ENCODE results near the gene CD1B.
"Not testable (repeated sequence)": the region's sequence is repeated elsewhere in the genome, so short reads cannot be mapped to it uniquely, and the experiment has no call there.

The CD1B gene

DNA sequence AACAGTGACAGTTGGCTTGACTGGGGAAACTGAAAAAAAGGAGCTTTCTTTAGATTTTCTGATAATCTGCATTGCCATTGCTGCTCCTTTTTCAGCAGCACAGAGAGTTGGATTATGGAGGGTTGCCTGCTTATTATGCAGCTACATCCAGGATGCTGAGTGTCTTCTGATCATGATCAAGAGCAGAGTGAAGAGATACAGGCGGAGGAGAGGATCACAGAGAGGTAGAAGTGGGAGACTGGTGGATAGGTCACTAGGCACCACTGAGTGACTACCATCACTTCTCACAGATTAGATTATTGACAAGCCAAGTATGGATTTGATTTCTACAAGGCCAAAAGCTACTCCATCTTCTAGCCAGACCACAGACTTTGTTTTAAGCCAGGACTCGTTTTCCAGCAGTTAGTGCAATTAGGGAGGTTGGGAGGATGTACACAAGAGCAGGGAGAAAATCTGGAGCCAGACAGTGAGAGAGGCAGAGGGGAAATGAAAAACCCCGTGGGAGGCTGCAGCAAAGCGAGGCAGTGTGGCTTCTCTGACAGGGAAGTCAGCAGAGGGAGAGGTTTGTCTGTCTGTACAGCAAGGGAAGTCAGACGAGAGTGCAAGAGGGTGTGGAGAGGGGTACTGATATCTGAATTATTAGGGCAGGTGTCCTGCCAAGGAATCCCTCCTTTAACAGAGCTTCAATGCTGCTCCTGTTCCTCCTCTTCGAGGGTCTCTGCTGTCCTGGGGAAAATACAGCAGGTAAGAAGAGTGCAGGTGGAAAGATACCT is 22.2 kb upstream of the CD1B start, which contains the start of gene CD1E:
CD1E (plus strand) TSS at position 592 of the 773 bp plus-strand sequence; CDS start at position 687, 95 bp downstream.
- Histone ChIP-seq H3K4me1 (ENCODE audit: control insufficient read depth in 1 of 2, insufficient read depth in 2 of 2, low read length in 2 of 2) (no peaks in the 10 kb centered on the region), H3K4me3 (ENCODE audit: low read depth in 1 of 2, low read length in 2 of 2) (no peak within 1 kb of the TSS), H3K27ac (ENCODE audit: low read length) (no peak within 1 kb of the TSS), H3K27me3 (ENCODE audit: low read depth, low read length) (no peaks in the 10 kb centered on the region), H3K9me3 (ENCODE audit: control insufficient read depth in 1 of 2, low read length in 2 of 2) (no peaks in the 10 kb centered on the region), H3K36me3 (ENCODE audit: control insufficient read depth in 1 of 2, insufficient read depth in 2 of 2, low read length in 2 of 2) (no peaks in the 10 kb centered on the region)

DNA sequence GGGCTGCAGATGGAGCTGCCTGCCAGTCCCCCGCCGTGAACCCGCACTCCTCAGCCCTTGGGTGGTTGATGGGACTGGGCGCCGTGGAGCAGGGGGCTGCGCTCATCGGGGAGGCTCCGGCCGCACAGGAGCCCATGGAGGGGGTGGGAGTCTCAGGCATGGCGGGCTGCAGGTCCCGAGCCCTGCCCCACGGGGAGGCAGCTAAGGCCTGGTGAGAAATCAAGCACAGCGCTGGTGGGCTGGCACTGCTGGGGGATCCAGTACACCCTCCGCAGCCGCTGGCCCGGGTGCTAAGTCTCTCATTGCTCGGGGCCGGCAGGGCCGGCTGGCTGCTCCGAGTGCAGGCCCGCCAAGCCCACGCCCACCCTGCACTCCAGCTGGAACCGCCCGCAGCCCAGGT is 17.6 kb upstream of the CD1B start:
- H3K9me3 ChIP-seq (ENCODE audit: control insufficient read depth in 1 of 2, low read length in 2 of 2); H3K27ac ChIP-seq (ENCODE audit: low read length); H3K4me1 ChIP-seq (ENCODE audit: control insufficient read depth in 1 of 2, insufficient read depth in 2 of 2, low read length in 2 of 2); H3K36me3 ChIP-seq (ENCODE audit: control insufficient read depth in 1 of 2, insufficient read depth in 2 of 2, low read length in 2 of 2); H3K27me3 ChIP-seq (ENCODE audit: low read depth, low read length); H3K4me3 ChIP-seq (ENCODE audit: low read depth in 1 of 2, low read length in 2 of 2): not testable (repeated sequence)

DNA sequence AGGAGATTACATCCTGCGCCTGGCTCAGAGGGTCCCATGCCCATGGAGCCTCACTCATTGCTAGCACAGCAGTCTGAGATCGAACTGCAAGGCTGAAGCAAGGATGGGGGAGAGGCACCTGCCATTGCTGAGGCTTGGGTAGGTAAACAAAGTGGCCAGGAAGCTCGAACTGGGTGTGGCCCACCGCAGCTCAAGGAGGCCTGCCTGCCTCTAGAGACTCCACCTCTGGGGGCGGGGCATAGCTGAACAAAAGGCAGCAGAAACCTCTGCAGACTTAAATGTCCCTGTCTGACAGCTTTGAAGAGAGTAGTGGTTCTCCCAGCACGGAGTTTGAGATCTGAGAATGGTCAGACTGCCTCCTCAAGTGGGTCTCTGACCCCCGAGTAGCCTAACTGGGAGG is 5.1 kb upstream of the CD1B start:
- not testable (repeated sequence) for H3K27me3 ChIP-seq (ENCODE audit: low read depth, low read length); H3K9me3 ChIP-seq (ENCODE audit: control insufficient read depth in 1 of 2, low read length in 2 of 2); H3K27ac ChIP-seq (ENCODE audit: low read length); H3K36me3 ChIP-seq (ENCODE audit: control insufficient read depth in 1 of 2, insufficient read depth in 2 of 2, low read length in 2 of 2); H3K4me1 ChIP-seq (ENCODE audit: control insufficient read depth in 1 of 2, insufficient read depth in 2 of 2, low read length in 2 of 2); H3K4me3 ChIP-seq (ENCODE audit: low read depth in 1 of 2, low read length in 2 of 2)

DNA sequence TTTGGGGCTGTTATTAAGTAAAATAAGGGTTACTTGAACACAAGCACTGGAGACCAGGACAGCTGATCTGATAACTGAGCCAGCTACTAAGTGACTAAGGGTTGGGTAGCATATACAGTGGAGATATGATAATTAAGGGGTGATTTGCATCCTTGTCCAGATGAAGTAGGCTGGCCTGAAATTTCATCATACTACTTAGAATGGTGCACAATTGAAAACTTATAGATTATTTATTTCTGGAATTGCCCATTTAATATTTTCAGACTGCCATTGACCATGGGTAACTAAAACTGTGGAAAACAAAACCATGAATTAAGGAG is 3.8 kb upstream of the CD1B start:
- Histone ChIP-seq H3K27me3 (ENCODE audit: low read depth, low read length) (no peaks in the 10 kb centered on the region), H3K36me3 (ENCODE audit: control insufficient read depth in 1 of 2, insufficient read depth in 2 of 2, low read length in 2 of 2) (no peaks in the 10 kb centered on the region), H3K4me1 (ENCODE audit: control insufficient read depth in 1 of 2, insufficient read depth in 2 of 2, low read length in 2 of 2) (no peaks in the 10 kb centered on the region), H3K27ac (ENCODE audit: low read length) (no peak overlapping the region), H3K9me3 (ENCODE audit: control insufficient read depth in 1 of 2, low read length in 2 of 2) (no peaks in the 10 kb centered on the region), H3K4me3 (ENCODE audit: low read depth in 1 of 2, low read length in 2 of 2) (no peak overlapping the region)

DNA sequence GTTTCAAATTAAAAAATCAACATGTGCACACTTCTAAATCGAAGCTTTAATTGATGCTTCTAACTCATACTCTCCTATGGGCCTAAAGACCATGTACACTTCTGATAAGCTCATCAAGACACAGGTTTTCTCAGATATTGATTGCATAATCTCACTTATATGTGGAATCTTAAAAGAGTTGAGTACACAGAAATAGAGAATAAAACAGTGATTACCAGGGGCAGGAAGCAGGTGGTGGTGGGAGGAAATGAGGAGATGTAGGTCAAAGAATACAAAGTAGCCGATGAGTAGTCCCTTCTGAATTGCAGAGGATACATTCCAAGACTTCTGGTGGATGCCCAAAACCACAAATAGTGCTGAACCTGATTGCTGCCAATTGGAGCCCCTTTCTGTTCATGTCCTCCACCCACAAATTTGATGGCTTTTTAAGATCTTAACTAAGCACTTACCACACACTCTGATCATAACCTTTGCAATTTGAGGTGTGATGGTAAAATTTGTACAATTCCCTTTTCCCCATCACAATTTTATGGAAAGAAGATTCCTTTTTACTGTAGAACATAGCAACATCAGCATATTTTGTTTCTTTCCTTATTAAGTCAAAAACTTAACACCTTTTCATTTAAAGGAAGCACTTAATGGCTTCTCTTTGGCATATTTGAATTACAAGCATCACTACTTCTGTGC is 3.3 kb upstream of the CD1B start:
- Histone ChIP-seq H3K27me3 (ENCODE audit: low read depth, low read length) (no peaks in the 10 kb centered on the region), H3K9me3 (ENCODE audit: control insufficient read depth in 1 of 2, low read length in 2 of 2) (no peaks in the 10 kb centered on the region), H3K36me3 (ENCODE audit: control insufficient read depth in 1 of 2, insufficient read depth in 2 of 2, low read length in 2 of 2) (no peaks in the 10 kb centered on the region), H3K4me3 (ENCODE audit: low read depth in 1 of 2, low read length in 2 of 2) (no peak overlapping the region), H3K27ac (ENCODE audit: low read length) (no peak overlapping the region), H3K4me1 (ENCODE audit: control insufficient read depth in 1 of 2, insufficient read depth in 2 of 2, low read length in 2 of 2) (no peaks in the 10 kb centered on the region)

DNA sequence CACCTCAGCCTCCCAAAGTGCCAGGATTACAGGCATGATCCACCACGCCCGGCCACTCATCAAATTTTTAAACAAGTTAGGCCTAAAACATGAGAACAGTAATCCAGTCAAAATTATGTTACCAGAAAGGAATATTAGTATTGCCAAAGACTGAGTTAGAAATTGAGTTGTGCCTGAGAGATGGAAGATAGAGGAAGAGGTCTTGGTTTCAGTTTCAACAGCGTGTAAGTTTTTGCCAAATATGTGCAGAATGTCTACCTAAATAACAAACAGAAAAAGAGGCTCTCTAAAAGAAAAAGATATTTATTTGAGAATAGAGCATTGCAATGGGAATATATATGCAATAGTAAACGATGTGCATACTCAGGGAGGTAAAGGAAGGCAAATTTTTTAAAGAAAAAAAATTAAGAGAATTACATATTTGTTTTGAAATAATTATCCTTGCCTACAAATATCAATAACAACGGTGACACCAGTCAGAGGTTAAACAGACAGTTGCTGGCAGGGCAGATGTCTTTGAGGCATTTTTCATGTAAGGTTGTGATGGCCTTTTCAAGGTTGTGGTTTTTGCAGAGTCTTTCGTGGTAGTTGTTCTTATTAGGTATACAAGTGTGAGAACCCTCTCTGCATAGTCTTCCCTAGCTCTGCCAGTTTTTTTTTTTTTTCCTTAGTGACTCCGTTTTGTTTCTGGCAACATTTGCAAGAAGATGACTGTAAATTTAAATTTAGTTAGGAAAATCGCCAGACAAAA is 2.2 kb upstream of the CD1B start:
- Histone ChIP-seq H3K27ac (ENCODE audit: low read length) (no peak overlapping the region), H3K9me3 (ENCODE audit: control insufficient read depth in 1 of 2, low read length in 2 of 2) (no peaks in the 10 kb centered on the region), H3K27me3 (ENCODE audit: low read depth, low read length) (no peaks in the 10 kb centered on the region), H3K4me1 (ENCODE audit: control insufficient read depth in 1 of 2, insufficient read depth in 2 of 2, low read length in 2 of 2) (no peaks in the 10 kb centered on the region), H3K36me3 (ENCODE audit: control insufficient read depth in 1 of 2, insufficient read depth in 2 of 2, low read length in 2 of 2) (no peaks in the 10 kb centered on the region), H3K4me3 (ENCODE audit: low read depth in 1 of 2, low read length in 2 of 2) (no peak overlapping the region)

DNA sequence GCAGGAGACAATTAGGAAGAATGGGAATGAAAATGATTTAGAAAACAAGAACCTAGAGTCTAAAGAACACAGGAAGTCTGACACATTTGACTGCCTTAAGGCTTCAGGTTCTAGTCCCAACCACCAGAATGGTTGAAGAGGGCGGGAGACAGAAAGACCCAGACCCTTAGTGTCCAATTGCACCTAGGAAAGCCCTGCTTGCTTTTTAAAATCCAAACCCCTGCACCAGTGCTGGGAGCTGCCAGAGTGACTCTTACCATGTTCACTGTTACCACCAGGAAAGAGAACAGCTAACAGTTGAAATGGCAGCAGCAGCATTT is 265 bp downstream of the CD1B start:
- H3K27me3 ChIP-seq (ENCODE audit: low read depth, low read length), result no peaks in the 10 kb centered on the region
- no peaks in the 10 kb centered on the region for H3K36me3 ChIP-seq (ENCODE audit: control insufficient read depth in 1 of 2, insufficient read depth in 2 of 2, low read length in 2 of 2)
- H3K9me3 ChIP-seq (ENCODE audit: control insufficient read depth in 1 of 2, low read length in 2 of 2), result no peaks in the 10 kb centered on the region
- H3K27ac ChIP-seq (ENCODE audit: low read length), result no peak overlapping the region
- no peaks in the 10 kb centered on the region for H3K4me1 ChIP-seq (ENCODE audit: control insufficient read depth in 1 of 2, insufficient read depth in 2 of 2, low read length in 2 of 2)
- H3K4me3 ChIP-seq (ENCODE audit: low read depth in 1 of 2, low read length in 2 of 2), result no peak overlapping the region

DNA sequence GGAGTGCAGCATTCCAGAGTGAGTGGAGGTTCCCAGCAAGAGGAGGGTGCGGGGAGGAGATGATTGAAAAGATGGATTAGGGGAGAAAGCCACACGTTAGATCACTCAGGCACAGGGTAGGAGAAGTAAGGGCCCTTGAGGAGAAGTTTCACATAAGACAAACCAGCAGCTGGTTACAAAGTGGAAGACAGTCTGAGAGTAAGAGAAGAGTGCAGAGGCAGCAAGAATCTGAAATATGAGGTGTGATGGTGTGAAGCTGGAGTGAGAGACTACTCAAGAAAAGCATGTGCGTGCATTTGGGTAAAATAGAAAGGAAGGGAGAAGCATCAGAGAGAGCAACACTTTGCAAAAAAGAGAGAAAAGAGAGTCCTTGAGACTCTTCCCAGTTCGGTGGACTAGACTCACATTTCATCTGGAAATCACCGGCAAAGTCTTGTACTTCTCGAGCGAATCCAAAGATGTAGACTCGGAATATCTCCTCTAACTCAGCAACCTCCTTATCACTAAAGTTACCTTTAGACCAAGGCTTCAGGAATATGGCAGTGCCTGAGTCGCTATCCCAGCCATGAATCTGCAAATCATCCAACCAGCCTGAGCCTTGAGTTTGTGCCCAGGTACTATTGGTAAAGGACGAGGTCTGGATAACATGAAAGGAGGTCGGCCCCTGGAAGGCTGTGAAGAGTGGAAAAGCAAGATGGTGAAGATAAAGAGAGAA is 783 bp downstream of the CD1B start:
- Histone ChIP-seq H3K27me3 (ENCODE audit: low read depth, low read length) (no peaks in the 10 kb centered on the region), H3K27ac (ENCODE audit: low read length) (no peak overlapping the region), H3K4me3 (ENCODE audit: low read depth in 1 of 2, low read length in 2 of 2) (no peak overlapping the region), H3K36me3 (ENCODE audit: control insufficient read depth in 1 of 2, insufficient read depth in 2 of 2, low read length in 2 of 2) (no peaks in the 10 kb centered on the region), H3K4me1 (ENCODE audit: control insufficient read depth in 1 of 2, insufficient read depth in 2 of 2, low read length in 2 of 2) (no peaks in the 10 kb centered on the region), H3K9me3 (ENCODE audit: control insufficient read depth in 1 of 2, low read length in 2 of 2) (no peaks in the 10 kb centered on the region)

DNA sequence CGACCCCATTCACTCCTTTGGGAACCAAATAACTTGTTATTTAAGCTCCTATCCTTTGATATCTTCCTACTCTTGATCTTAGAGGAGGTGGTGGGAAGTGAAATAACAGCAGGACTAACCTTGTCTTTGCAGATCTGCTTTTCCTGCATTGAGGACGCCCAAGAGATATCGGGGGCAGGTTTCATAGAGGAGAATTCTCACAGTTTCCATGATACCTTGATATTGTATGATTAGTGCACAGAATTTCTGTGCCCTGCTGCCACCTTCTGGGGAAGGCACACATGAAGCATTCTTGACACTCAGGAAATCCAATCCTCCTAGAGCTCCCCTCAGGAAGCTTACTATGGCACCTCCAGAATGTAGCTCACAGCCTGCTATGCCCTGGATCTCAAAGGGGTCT is 1.6 kb downstream of the CD1B start:
- Histone ChIP-seq H3K36me3 (ENCODE audit: control insufficient read depth in 1 of 2, insufficient read depth in 2 of 2, low read length in 2 of 2) (no peaks in the 10 kb centered on the region), H3K9me3 (ENCODE audit: control insufficient read depth in 1 of 2, low read length in 2 of 2) (no peaks in the 10 kb centered on the region), H3K4me3 (ENCODE audit: low read depth in 1 of 2, low read length in 2 of 2) (no peak overlapping the region), H3K27ac (ENCODE audit: low read length) (no peak overlapping the region), H3K27me3 (ENCODE audit: low read depth, low read length) (no peaks in the 10 kb centered on the region), H3K4me1 (ENCODE audit: control insufficient read depth in 1 of 2, insufficient read depth in 2 of 2, low read length in 2 of 2) (no peaks in the 10 kb centered on the region)

DNA sequence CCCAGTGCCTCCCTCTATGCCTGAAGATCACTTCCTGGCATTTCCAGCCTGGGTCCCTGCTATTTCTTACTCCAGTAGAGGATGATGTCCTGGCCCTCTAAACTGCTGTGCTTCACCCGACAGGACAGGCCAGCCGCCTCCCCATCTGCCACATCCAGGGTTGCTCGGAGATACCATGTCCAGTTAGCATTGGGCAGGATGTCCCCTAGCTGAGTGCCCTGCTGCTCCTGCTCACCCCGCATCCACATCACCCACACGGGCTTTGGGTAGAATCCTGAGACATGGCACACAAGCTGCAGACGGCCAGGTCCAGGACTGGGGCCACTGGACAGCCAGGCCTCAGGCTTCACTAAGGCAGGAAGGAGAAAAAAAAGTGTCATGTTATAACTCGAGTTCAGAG is 2.0 kb downstream of the CD1B start:
- Histone ChIP-seq H3K36me3 (ENCODE audit: control insufficient read depth in 1 of 2, insufficient read depth in 2 of 2, low read length in 2 of 2) (no peaks in the 10 kb centered on the region), H3K27me3 (ENCODE audit: low read depth, low read length) (no peaks in the 10 kb centered on the region), H3K4me3 (ENCODE audit: low read depth in 1 of 2, low read length in 2 of 2) (no peak overlapping the region), H3K27ac (ENCODE audit: low read length) (no peak overlapping the region), H3K9me3 (ENCODE audit: control insufficient read depth in 1 of 2, low read length in 2 of 2) (no peaks in the 10 kb centered on the region), H3K4me1 (ENCODE audit: control insufficient read depth in 1 of 2, insufficient read depth in 2 of 2, low read length in 2 of 2) (no peaks in the 10 kb centered on the region)

DNA sequence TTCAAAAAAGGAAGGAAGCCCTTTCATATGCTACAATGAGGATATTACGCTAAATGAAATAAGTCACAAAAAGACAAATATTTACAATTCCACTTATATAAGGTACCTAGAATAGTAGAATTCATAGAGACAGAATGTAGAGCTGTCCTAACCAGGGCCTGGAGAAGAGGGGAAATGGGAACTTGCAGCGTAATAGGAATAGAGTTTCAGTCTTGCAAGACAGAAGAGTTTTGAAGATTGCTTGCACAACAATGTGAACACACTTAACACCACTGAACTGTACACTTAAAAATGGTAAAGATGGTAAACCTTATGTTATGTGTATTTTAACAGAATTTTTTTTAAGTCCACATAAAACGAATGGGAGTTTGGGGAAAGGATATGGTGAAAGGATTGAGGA is 2.9 kb downstream of the CD1B start:
- Histone ChIP-seq H3K27me3 (ENCODE audit: low read depth, low read length) (no peaks in the 10 kb centered on the region), H3K4me3 (ENCODE audit: low read depth in 1 of 2, low read length in 2 of 2) (no peak overlapping the region), H3K9me3 (ENCODE audit: control insufficient read depth in 1 of 2, low read length in 2 of 2) (no peaks in the 10 kb centered on the region), H3K36me3 (ENCODE audit: control insufficient read depth in 1 of 2, insufficient read depth in 2 of 2, low read length in 2 of 2) (no peaks in the 10 kb centered on the region), H3K27ac (ENCODE audit: low read length) (no peak overlapping the region), H3K4me1 (ENCODE audit: control insufficient read depth in 1 of 2, insufficient read depth in 2 of 2, low read length in 2 of 2) (no peaks in the 10 kb centered on the region)

Data from muscle layer of duodenum (tissue), 2 donors.